Uterus (tissue), 2 donors: Measurements from ENCODE around the gene SMURF1.

Experiments used
- POLR2A ChIP-seq, 2 donors: fragments of 450-650 bp; IDR thresholded peaks; one replicate each; pipeline ENCODE4 v1.6.1; 2016; ENCODE audit warnings: antibody characterized with exemption in 2 of 2, mild to moderate bottlenecking in 1 of 2, moderate library complexity in 1 of 2
- TF ChIP-seq, protein P1 (sequence below), 4 experiments: fragments of 200-600 bp in 2 of 4; fragments of 450-650 bp in 2 of 4; sonication (generic) in 2 of 4; IDR thresholded peaks; one replicate each; pipeline ENCODE4 v1.5.1; 2016 to 2019; ENCODE audit warnings: antibody characterized with exemption in 4 of 4, mild to moderate bottlenecking in 2 of 4, moderate library complexity in 1 of 4

DNA sequence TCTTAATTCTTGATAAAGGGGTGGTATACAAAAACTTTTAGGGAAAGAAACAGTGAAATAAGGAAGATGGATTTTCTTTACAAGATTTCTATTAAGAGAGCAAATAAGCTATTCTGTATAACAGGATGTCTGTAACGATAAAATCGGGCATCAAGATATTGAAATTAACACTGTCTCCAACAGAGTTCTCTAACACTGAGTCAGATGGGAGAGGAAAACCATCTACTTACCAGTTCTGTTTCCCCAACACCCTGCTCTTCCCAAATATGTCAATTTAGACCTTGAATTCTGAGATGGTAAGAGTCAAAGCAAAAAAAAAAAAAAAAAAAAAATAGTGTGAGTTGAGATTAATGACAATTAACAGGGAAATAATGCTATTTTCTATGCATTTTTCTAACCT lies 23.0 kb downstream of the SMURF1 start:
- TF ChIP-seq, protein P1, sequence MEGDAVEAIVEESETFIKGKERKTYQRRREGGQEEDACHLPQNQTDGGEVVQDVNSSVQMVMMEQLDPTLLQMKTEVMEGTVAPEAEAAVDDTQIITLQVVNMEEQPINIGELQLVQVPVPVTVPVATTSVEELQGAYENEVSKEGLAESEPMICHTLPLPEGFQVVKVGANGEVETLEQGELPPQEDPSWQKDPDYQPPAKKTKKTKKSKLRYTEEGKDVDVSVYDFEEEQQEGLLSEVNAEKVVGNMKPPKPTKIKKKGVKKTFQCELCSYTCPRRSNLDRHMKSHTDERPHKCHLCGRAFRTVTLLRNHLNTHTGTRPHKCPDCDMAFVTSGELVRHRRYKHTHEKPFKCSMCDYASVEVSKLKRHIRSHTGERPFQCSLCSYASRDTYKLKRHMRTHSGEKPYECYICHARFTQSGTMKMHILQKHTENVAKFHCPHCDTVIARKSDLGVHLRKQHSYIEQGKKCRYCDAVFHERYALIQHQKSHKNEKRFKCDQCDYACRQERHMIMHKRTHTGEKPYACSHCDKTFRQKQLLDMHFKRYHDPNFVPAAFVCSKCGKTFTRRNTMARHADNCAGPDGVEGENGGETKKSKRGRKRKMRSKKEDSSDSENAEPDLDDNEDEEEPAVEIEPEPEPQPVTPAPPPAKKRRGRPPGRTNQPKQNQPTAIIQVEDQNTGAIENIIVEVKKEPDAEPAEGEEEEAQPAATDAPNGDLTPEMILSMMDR (IDR thresholded peaks at IDR 0.05), result no peak
- no peak for TF ChIP-seq POLR2A (IDR thresholded peaks at IDR 0.05)
